Epithelial cell of proximal tubule (primary cell): ENCODE results near the gene KLHL26. TPM values are rescaled to one million over a fixed set of nuclear protein-coding genes. Genes with fewer than 3 reads are reported as not detected.

Experiments
- DNase-seq: peaks from one replicate; pipeline ENCODE4 v3.0.0-alpha.2; 2011; ENCODE audit warnings: low read depth
- H3K4me3 ChIP-seq: 2 replicates; pipeline ENCODE4 v1.5.1; 2011; ENCODE audit warnings: low read depth, mild to moderate bottlenecking, low read length
- total RNA-seq: library from RNA; depleted of rRNA; stranded (reverse); fragments of >200 nt; gene quantifications from 2 replicates; pipeline ENCODE4 v1.2.3, GENCODE V29; 2015
- TF ChIP-seq, protein P1 (sequence below): conservative IDR thresholded peaks from 2 replicates; pipeline ENCODE4 v1.5.1; 2012; ENCODE audit warnings: low read depth, mild to moderate bottlenecking, low read length

Gene KLHL26
- total RNA-seq, 1 donor from 2014 or later, result 16.5 TPM

GRCh38 chr19:18608102-18608804 lies 28.6 kb upstream of the KLHL26 start:
- DNase-seq, result no peak
- H3K4me3 ChIP-seq, result no peak overlapping the region
- TF ChIP-seq, protein P1, sequence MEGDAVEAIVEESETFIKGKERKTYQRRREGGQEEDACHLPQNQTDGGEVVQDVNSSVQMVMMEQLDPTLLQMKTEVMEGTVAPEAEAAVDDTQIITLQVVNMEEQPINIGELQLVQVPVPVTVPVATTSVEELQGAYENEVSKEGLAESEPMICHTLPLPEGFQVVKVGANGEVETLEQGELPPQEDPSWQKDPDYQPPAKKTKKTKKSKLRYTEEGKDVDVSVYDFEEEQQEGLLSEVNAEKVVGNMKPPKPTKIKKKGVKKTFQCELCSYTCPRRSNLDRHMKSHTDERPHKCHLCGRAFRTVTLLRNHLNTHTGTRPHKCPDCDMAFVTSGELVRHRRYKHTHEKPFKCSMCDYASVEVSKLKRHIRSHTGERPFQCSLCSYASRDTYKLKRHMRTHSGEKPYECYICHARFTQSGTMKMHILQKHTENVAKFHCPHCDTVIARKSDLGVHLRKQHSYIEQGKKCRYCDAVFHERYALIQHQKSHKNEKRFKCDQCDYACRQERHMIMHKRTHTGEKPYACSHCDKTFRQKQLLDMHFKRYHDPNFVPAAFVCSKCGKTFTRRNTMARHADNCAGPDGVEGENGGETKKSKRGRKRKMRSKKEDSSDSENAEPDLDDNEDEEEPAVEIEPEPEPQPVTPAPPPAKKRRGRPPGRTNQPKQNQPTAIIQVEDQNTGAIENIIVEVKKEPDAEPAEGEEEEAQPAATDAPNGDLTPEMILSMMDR, result no peak

GRCh38 chr19:18608805-18609716 lies 27.8 kb upstream of the KLHL26 start:
- DNase-seq, result no peak
- no peak overlapping the region for H3K4me3 ChIP-seq
- TF ChIP-seq, protein P1, result no peak

GRCh38 chr19:18609717-18610051 lies 27.1 kb upstream of the KLHL26 start:
- no peak overlapping the region for H3K4me3 ChIP-seq
- TF ChIP-seq, protein P1, result no peak
- no peak for DNase-seq

GRCh38 chr19:18610245-18610555 lies 26.6 kb upstream of the KLHL26 start:
- TF ChIP-seq, protein P1, result no peak
- no peak overlapping the region for H3K4me3 ChIP-seq
- no peak for DNase-seq

DNA sequence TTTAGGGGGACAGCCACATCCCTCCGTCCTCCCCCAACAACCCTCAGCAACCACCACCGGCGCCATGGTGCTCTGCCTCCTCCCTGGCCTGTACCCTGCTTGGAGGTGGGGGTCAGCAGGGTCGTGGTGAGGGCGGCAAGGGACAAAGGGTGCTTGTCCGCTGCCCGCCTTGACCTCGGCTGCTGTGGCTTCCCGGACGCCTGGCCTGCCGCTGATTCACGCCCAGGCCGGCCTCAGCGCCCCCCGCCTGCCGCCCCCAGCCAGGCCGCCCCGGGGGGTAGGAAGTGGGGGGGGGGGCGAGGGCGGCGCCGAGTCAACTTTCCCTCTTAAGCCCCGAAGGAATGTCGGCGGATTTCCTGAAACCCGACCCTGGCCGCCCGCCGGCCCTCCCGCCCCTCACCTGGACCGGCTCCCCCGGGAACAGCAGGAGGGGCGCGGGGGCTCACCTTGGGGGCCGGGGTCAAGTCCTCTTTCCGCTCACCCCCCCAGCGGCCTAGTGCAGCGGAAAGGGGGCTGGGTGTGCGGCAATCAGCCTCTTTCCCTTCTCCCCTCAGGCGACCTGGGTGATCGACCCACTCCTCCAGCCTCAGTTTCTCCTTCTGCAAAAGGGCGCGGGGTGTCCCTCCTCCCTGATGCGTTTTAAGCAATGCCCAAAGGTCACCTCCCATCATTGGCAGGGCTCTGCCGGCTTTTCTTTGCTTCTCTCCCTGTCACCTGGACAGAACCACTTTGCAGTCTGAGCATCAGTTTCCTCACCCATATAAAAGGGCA lies 26.1 kb upstream of the KLHL26 start:
- TF ChIP-seq, protein P1, result no peak
- no peak overlapping the region for H3K4me3 ChIP-seq
- no peak for DNase-seq

- no peak overlapping the region for H3K4me3 ChIP-seq
- TF ChIP-seq, protein P1, result no peak
- no peak for DNase-seq
These were observed 25.3 kb upstream of the KLHL26 start for GRCh38 chr19:18611327-18612050.
